GM12864 (cell line): ENCODE results near the gene C3.

Experiments used
- DNase-seq: peaks from one replicate; pipeline ENCODE4 v3.0.0-alpha.2; 2011; ENCODE audit warnings: low read depth
- H3K4me3 ChIP-seq: 2 replicates; pipeline ENCODE4 v1.5.1; 2011; ENCODE audit warnings: mild to moderate bottlenecking, low read depth, low read length, control low read depth
- TF ChIP-seq, protein P1 (sequence below): IDR thresholded peaks from 2 replicates; pipeline ENCODE4 v1.5.1; 2011; ENCODE audit warnings: low read depth, mild to moderate bottlenecking, moderate library complexity, low read length, control low read depth, inconsistent platforms; ENCODE audit errors: missing control alignments

C3 gene

DNA sequence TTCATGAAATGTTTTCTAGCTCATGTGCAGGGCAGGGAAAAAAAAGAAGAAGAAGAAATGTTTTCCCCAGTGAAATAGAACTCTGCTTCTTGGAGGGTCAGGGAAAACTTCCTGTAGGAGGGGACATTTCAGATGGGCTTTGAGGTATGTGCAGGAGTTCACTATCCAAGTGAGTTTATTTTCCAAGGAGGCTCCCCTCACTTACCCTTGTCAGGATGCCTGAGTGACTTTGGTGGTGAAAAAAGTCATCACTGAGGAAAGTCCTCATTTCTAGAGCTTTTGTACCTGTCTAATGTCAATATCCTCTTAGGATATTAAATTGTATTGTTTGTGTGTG lies 656 bp upstream of the C3 start:
- no peak for DNase-seq
- TF ChIP-seq, protein P1, sequence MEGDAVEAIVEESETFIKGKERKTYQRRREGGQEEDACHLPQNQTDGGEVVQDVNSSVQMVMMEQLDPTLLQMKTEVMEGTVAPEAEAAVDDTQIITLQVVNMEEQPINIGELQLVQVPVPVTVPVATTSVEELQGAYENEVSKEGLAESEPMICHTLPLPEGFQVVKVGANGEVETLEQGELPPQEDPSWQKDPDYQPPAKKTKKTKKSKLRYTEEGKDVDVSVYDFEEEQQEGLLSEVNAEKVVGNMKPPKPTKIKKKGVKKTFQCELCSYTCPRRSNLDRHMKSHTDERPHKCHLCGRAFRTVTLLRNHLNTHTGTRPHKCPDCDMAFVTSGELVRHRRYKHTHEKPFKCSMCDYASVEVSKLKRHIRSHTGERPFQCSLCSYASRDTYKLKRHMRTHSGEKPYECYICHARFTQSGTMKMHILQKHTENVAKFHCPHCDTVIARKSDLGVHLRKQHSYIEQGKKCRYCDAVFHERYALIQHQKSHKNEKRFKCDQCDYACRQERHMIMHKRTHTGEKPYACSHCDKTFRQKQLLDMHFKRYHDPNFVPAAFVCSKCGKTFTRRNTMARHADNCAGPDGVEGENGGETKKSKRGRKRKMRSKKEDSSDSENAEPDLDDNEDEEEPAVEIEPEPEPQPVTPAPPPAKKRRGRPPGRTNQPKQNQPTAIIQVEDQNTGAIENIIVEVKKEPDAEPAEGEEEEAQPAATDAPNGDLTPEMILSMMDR = no peak
- H3K4me3 ChIP-seq = no peak overlapping the region

DNA sequence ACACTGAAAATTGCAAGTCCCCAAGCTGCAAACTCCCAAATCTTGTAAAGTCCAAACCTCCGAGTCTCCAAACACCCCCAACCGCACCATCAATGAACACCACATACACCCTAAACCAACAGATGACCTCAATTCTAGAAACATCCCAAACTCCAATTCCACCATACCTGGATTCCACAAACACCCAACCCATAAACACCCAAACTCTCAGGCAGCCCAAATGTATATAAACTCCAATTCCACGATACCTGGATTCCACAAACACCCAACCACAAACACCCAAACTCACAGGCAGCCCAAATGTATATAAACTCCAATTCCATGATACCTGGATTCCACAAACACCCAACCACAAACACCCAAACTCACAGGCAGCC lies 470 bp downstream of the C3 start:
- TF ChIP-seq, protein P1 = no peak
- DNase-seq = no peak
- no peak overlapping the region for H3K4me3 ChIP-seq

GRCh38 chr19:6719540-6719861 lies 949 bp downstream of the C3 start:
- H3K4me3 ChIP-seq = no peak overlapping the region
- TF ChIP-seq, protein P1 = no peak
- no peak for DNase-seq

- DNase-seq = no peak
- H3K4me3 ChIP-seq = no peak overlapping the region
- TF ChIP-seq, protein P1 = no peak
Observed at GRCh38 chr19:6718741-6719539, 1.5 kb downstream of the C3 start.

- H3K4me3 ChIP-seq = no peak overlapping the region
- TF ChIP-seq, protein P1 = no peak
- DNase-seq = no peak
Observed at GRCh38 chr19:6718111-6718740, 2.2 kb downstream of the C3 start.

- H3K4me3 ChIP-seq = no peak overlapping the region
- TF ChIP-seq, protein P1 = no peak
- no peak for DNase-seq
Observed at GRCh38 chr19:6717441-6717971, 2.9 kb downstream of the C3 start.
